22Rv1 (cell line): Measurements from ENCODE around the gene CEP128.

Experiments
- CTCF ChIP-seq: fragments of 450-650 bp; IDR thresholded peaks from 2 replicates; pipeline ENCODE4 v1.5.1; 2017; ENCODE audit warnings: mild to moderate bottlenecking
- ZFX ChIP-seq: fragments of 450-650 bp; IDR thresholded peaks from 2 replicates; pipeline ENCODE4 v1.6.1; 2017; ENCODE audit warnings: antibody characterized with exemption, borderline replicate concordance

- no peak for TF ChIP-seq CTCF
- TF ChIP-seq ZFX = no peak
These were observed 35.7 kb upstream of the CEP128 start for GRCh38 chr14:80977221-80977620.
